IPS-18a (cell line): Measurements from ENCODE around the gene HIVEP3.

Source experiments
- H3K27ac ChIP-seq: one replicate; pipeline ENCODE4 v1.5.1; 2013; ENCODE audit warnings: low read length
- H3K27me3 ChIP-seq: one replicate; pipeline ENCODE4 v1.6.1; 2013; ENCODE audit warnings: mild to moderate bottlenecking, low read length; ENCODE audit not compliant: control insufficient read depth, insufficient read depth
- H3K36me3 ChIP-seq: one replicate; pipeline ENCODE4 v1.6.1; 2013; ENCODE audit warnings: low read depth, low read length; ENCODE audit not compliant: control insufficient read depth
- H3K4me1 ChIP-seq: one replicate; pipeline ENCODE4 v1.6.1; 2013; ENCODE audit warnings: low read depth, low read length; ENCODE audit not compliant: control insufficient read depth
- H3K4me3 ChIP-seq: one replicate; pipeline ENCODE4 v1.5.1; 2013; ENCODE audit warnings: low read length
- H3K9ac ChIP-seq: one replicate; pipeline ENCODE4 v1.6.1; 2013; ENCODE audit warnings: mild to moderate bottlenecking, low read length, moderate library complexity
- H3K9me3 ChIP-seq: one replicate; pipeline ENCODE4 v1.6.1; 2013; ENCODE audit warnings: low read depth, low read length; ENCODE audit not compliant: control insufficient read depth

Gene HIVEP3

DNA sequence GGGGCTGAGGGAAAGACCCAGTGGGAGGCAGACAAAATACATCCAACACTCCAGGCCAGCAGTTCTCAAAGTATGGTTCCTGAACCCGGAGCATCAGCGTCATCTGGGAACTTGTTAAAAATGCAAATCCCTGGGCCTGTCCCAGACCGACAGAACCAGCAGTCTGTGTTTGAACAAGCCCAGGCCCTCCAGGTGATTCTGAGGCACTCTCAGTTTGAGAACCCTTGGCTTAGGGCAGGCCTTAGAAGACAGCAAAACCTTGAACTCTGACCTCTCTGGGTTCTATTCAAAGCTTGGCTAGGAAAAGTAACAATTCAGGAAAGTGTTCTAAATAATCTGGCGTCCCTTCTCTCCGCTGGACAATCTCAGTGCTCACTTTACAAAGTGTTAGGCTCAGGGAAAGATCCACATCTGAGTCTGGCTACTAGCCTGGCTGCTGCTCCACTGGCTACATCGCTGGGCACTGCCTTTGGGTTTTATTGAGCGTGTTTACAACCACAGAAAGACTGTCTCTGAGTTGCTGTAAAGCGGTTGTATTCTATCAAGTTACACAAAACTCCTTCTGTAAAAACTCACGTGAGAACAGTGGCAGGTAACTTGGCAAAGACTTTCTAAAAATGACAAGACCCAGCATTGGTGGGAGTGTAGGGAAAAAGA is 166.1 kb downstream of the HIVEP3 start:
- H3K27ac ChIP-seq: no peak overlapping the region
- H3K9me3 ChIP-seq: no peaks in the 10 kb centered on the region
- H3K36me3 ChIP-seq: no peaks in the 10 kb centered on the region
- no peak overlapping the region for H3K9ac ChIP-seq
- H3K4me3 ChIP-seq: no peak overlapping the region
- H3K27me3 ChIP-seq: no peaks in the 10 kb centered on the region
- no peaks in the 10 kb centered on the region for H3K4me1 ChIP-seq

DNA sequence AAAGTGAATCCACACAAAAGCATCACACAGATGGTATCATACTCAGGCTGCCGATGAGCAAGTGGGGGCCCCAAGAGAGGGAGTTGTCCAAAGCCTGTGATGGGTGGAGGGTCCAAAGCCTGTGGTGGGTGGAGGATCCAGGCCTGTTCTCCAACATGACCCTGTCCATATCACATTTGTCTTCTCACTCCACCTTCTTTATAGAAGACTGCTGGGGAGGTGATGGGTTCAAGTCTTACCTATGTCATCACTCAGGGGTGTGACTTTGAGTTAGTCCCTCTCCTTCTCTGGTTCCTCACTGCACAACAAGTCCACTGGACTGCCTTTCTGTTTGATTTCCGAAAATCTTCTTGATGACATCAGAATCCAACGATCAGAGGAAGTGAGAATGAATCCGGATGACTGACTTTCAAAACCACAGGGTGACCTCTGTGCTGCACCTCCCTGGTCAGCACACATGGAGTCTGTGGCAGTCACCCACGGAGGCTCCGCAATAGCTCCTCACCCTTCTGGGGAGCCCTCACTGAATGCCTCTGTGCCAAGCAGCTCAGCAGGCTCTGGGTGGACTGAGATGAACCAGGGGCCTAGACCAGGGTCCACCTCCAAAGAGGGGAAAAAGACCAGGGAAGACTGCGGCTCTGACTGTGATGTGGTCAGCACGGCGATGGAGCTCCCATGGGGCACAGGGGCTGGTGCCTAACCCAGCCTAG is 166.8 kb downstream of the HIVEP3 start:
- no peak overlapping the region for H3K27ac ChIP-seq
- no peak overlapping the region for H3K9ac ChIP-seq

DNA sequence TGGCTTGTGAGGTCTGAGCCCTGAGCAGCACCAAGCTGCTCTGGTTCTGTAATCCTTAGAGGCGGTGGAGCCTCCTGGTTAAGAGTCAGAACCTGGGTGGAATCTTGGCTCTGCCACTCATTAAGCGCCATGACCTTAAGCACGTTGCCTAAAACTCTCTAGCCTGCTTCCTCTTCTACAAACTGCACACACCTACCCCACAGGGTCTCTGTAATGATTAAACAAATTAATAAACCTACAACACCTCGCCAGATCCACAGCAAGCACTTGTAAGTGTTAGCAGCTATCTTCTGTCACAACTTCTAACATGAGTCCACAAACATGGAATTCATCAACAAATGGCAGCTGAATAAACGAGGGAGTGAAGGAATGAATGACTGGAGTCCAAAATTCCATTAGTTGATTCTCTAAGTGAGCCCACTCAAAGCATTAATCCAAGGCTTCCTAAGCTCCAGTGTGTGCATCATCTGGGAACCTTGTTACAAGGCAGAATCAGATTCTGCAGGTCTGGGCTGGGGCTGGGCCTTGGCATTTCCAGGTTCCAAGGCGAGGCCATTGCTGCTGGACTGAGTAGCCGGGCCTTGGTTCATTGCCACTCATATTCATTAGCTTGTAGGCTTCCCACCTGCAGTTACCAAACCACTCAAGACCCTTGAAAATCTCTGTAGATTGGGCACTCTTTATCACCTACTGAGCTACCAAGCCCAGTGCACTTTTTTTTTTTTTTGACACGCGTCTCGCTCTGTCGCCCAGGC is 168.6 kb downstream of the HIVEP3 start:
- Histone ChIP-seq H3K9ac (no peak overlapping the region), H3K4me1 (no peaks in the 10 kb centered on the region), H3K36me3 (no peaks in the 10 kb centered on the region), H3K4me3 (no peak overlapping the region), H3K9me3 (no peaks in the 10 kb centered on the region), H3K27me3 (no peaks in the 10 kb centered on the region), H3K27ac (no peak overlapping the region)

More for the DNA sequence above, 166.8 kb downstream of the HIVEP3 start:
- Histone ChIP-seq H3K4me3 (no peak overlapping the region), H3K36me3 (no peaks in the 10 kb centered on the region), H3K27me3 (no peaks in the 10 kb centered on the region), H3K4me1 (no peaks in the 10 kb centered on the region), H3K9me3 (no peaks in the 10 kb centered on the region)

DNA sequence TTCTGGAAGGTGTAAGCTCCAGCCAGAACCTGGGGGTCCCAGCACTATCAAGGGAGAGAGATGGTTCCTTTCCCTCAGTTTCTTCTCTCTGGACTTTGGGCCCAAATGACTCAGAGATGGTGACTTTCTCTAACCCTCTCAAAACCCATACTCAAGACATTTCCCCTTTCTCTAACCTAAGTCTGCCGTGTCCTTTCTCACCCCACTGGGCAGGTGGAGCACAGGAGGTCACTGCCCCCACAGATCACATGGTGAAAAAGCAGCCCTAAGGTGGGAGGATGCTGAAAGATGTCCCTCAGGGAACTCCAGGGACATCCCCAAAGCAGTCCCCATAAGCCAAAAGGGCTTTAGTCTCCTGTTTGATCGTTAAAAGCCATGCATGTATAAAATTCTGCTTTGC is 173.7 kb downstream of the HIVEP3 start:
- H3K9ac ChIP-seq: no peak overlapping the region
- H3K4me1 ChIP-seq: no peaks in the 10 kb centered on the region
- no peaks in the 10 kb centered on the region for H3K36me3 ChIP-seq
- H3K27me3 ChIP-seq: no peaks in the 10 kb centered on the region
- no peak overlapping the region for H3K27ac ChIP-seq
- no peaks in the 10 kb centered on the region for H3K9me3 ChIP-seq
- no peak overlapping the region for H3K4me3 ChIP-seq

DNA sequence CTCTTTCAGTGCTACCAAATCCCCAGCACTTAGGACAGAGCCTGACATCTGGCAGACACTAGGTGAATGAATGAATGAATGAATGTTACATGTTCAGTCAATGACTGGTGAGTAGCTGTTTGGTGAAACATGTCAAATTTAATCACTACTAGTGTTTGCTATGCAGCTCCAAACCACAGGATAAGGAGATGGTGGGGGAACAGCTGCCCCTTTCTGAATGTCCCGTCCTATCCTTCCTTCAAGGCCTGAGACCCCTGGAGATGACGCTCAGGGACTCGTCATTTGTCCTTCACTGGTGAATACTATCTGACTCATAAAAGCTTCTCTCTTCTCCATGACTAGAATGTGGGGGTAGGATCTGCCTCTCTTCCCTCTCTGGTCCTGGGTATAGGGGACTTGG is 175.4 kb downstream of the HIVEP3 start:
- Histone ChIP-seq H3K36me3 (no peaks in the 10 kb centered on the region), H3K27me3 (no peaks in the 10 kb centered on the region), H3K9me3 (no peaks in the 10 kb centered on the region), H3K9ac (no peak overlapping the region), H3K4me3 (no peak overlapping the region), H3K27ac (no peak overlapping the region), H3K4me1 (no peaks in the 10 kb centered on the region)

DNA sequence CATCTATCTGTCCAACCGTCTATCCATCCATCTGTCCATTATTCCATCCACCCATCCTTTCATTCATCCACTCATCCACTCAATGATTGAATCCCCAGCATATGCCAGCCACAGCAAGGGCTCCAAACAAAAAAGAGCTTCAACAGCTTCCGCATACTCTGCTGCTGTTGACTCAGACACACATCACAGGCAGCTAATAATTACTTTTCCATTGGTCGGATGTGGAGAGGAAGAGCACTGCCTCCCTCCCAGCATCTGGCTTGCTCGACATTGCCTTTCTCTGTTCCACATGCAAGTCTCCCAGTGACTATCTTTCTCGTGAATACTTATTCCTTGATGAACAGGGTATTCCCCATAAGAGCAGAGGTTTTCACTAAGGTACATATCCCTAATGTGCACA is 176.5 kb downstream of the HIVEP3 start:
- Histone ChIP-seq H3K27ac (no peak overlapping the region), H3K4me1 (no peaks in the 10 kb centered on the region), H3K36me3 (no peaks in the 10 kb centered on the region), H3K27me3 (no peaks in the 10 kb centered on the region), H3K4me3 (no peak overlapping the region), H3K9me3 (no peaks in the 10 kb centered on the region), H3K9ac (no peak overlapping the region)

DNA sequence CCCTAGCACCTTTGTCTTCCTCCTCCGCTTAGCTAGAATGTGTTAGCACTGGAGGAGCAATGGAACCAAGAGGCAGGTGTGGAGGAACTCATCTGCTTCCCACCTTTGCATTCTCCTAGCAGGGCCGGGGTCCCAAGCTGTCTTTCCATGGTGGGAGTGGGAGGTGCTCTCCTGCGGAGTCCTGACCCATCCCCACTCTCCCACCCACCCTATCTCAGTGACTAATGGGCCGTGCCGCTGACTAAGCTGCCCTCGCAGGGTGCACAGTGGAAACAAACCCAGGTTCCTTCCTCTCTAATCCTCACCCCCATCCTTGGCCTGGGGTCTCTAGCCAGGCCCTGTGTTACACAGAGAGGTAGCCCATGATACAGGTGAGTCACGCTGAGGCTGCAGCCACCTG is 177.5 kb downstream of the HIVEP3 start:
- Histone ChIP-seq H3K4me3 (no peak overlapping the region), H3K27ac (no peak overlapping the region), H3K4me1 (peaks cover under 1% of the 10 kb centered on the region), H3K9me3 (no peaks in the 10 kb centered on the region), H3K9ac (no peak overlapping the region), H3K36me3 (no peaks in the 10 kb centered on the region), H3K27me3 (peaks cover under 1% of the 10 kb centered on the region)

DNA sequence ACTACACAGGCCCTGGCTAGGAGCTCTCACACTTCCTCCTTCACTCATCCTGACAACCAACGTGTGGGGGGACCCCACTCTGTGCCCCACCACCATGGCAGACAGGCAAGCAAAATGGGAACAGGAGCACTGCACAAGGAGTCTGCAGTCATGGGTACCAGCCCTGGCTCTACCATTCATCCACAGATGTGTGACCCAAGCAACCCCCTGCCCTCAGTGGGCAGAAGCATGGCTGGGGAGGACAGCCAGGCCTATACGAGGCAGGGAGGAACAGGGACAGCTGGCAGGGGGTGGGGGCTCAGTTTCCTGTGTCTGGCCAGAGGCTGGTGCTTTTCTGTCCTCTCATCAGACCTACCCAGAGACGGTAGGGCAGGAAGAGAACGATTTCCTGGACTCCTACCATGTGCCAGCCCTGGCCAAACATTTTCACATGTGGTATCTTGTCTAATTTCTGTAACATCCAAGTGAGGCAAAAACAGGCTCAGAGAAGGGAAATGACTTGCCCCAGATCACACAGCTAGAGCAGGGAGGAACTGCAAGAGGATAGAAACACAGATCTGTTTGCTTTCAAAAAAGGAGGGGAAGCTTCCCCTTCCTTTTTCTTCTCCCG is 178.0 kb downstream of the HIVEP3 start:
- Histone ChIP-seq H3K36me3 (no peaks in the 10 kb centered on the region), H3K4me1 (peaks cover 5% of the 10 kb centered on the region), H3K27ac (no peak overlapping the region), H3K4me3 (no peak overlapping the region), H3K9me3 (no peaks in the 10 kb centered on the region), H3K9ac (no peak overlapping the region), H3K27me3 (peaks cover 4% of the 10 kb centered on the region)

DNA sequence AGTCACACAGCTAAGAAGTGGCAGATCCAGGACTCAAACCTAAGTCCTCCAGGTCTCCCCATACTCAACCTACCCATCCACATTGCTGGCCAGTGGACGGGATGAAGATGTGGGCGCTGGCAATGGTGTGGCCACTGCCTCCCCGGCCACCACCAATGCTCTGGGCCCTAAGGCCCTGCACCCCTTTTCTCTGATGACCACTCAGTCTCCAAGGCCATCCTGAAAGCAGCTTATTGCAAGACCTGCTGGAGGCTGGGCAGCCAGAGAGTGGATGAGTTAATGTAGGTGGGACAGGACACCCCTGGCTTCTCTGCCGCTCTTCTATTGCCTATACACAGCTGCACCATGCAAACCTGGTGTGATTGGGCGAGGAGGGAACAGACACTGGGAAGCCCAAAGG is 178.7 kb downstream of the HIVEP3 start:
- Histone ChIP-seq H3K36me3 (no peaks in the 10 kb centered on the region), H3K9me3 (no peaks in the 10 kb centered on the region), H3K4me3 (no peak overlapping the region), H3K4me1 (peaks cover 6% of the 10 kb centered on the region), H3K9ac (no peak overlapping the region), H3K27ac (no peak overlapping the region), H3K27me3 (peaks cover 4% of the 10 kb centered on the region)

DNA sequence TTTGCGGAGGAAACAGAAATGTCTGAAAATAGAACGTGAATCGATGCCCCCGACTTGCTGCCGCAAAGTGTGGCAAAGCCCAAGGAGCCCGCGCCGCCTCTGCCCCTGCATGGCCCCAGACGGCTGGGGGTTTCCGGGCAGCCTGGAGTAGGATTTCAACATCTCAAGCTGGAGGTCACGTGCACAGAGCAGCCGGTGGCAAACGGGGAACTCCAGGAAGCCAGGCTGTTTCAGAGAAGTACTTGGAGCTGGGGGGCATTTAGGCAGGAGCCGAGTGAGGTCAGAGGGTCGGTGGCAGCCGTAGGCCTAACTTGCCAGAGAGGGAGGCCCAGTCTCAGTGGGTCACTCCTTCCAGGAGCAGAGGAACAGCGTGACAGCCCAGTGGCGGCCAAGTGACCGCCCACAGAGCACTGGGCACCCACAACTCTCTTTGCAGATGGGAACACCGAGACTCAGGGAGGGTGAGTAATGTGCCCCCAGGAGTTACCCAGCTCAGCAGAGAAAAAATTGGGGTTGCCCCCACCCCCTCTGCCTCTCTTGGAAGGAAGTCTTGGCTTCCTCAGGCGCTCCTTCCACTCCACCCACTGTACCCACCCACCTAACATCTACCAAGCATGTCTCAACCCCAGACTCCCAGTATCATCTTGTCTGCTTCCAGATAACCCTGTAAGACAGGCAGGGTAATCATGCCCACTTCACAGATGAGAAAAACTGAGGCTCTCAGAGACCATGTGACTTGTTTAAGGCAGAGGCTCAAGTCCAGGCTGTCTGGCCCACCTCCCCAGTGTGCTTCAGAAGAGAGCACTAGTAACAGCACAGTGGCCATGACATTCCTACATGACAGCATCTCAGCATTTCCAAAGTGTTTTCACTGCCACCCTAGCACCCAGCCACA is 179.4 kb downstream of the HIVEP3 start:
- Histone ChIP-seq H3K9ac (no peak overlapping the region), H3K4me1 (peaks cover 6% of the 10 kb centered on the region), H3K27ac (no peak overlapping the region), H3K9me3 (no peaks in the 10 kb centered on the region), H3K27me3 (peaks cover 4% of the 10 kb centered on the region), H3K36me3 (no peaks in the 10 kb centered on the region), H3K4me3 (no peak overlapping the region)

DNA sequence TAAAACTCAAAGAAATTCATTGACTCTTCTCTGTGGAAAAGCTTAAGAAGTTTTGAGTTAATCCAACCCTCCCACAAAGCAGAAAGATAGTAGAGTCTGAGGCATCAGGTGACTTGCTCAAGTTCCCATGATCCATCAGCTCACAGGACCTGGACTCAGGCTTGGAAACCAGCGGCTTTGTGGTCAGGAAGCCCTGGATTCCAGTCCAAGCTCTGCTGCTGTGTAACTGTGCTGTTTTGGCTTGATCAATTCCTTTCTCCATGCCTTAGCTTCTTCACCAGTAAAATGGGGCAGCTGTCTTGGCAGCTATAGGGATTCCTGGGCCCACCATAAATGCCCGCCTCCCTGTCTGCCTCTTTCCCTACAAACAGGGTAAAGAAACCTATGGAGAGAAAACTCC is 180.2 kb downstream of the HIVEP3 start:
- Histone ChIP-seq H3K4me3 (no peak overlapping the region), H3K9me3 (no peaks in the 10 kb centered on the region), H3K36me3 (no peaks in the 10 kb centered on the region), H3K4me1 (peaks cover 6% of the 10 kb centered on the region), H3K27ac (no peak overlapping the region), H3K27me3 (peaks cover 4% of the 10 kb centered on the region), H3K9ac (no peak overlapping the region)
